ENCODE data around the gene ENOX1. TPM values are rescaled to one million over a fixed set of nuclear protein-coding genes. Genes with fewer than 3 reads are reported as not detected.

ENOX1 gene
- total RNA-seq, 1 donor from 2014 or later = 11.5 TPM

GRCh38 chr13:43518833-43519232 is 267.9 kb downstream of the ENOX1 start:
- Histone ChIP-seq H3K27ac (ENCODE audit: low read depth, low read length) (no peak overlapping the region), H3K4me1 (ENCODE audit: control insufficient read depth in 3 of 3, insufficient read depth in 3 of 3, low read length in 3 of 3) (peaks cover 5 to 16% (median 13%) of the 10 kb centered on the region in 3 donors), H3K9ac (ENCODE audit: low read depth in 1 of 3, low read length in 3 of 3) (no peak overlapping the region), H3K36me3 (ENCODE audit: control insufficient read depth in 3 of 3, insufficient read depth in 3 of 3, low read length in 3 of 3) (no peaks in the 10 kb centered on the region), H3K9me3 (ENCODE audit: control insufficient read depth in 3 of 3, low read length in 3 of 3) (no peaks in the 10 kb centered on the region), H3K4me3 (ENCODE audit: low read length in 3 of 3) (no peak overlapping the region), H3K27me3 (ENCODE audit: control insufficient read depth in 3 of 3, insufficient read depth in 3 of 3, low read length in 3 of 3) (no peaks in the 10 kb centered on the region)

GRCh38 chr13:43516401-43516833 is 270.4 kb downstream of the ENOX1 start:
- H3K4me3 ChIP-seq (ENCODE audit: low read length in 3 of 3) = no peak overlapping the region
- no peak overlapping the region for H3K27ac ChIP-seq (ENCODE audit: low read depth, low read length)
- no peak overlapping the region for H3K9ac ChIP-seq (ENCODE audit: low read depth in 1 of 3, low read length in 3 of 3)
- H3K36me3 ChIP-seq (ENCODE audit: control insufficient read depth in 3 of 3, insufficient read depth in 3 of 3, low read length in 3 of 3) = no peaks in the 10 kb centered on the region
- peaks cover 6 to 25% (median 13%) of the 10 kb centered on the region in 3 donors for H3K4me1 ChIP-seq (ENCODE audit: control insufficient read depth in 3 of 3, insufficient read depth in 3 of 3, low read length in 3 of 3)
- no peaks in the 10 kb centered on the region for H3K27me3 ChIP-seq (ENCODE audit: control insufficient read depth in 3 of 3, insufficient read depth in 3 of 3, low read length in 3 of 3)
- no peaks in the 10 kb centered on the region for H3K9me3 ChIP-seq (ENCODE audit: control insufficient read depth in 3 of 3, low read length in 3 of 3)

GRCh38 chr13:43515531-43515930 is 271.2 kb downstream of the ENOX1 start:
- H3K9ac ChIP-seq (ENCODE audit: low read depth in 1 of 3, low read length in 3 of 3) = no peak overlapping the region
- no peaks in the 10 kb centered on the region for H3K27me3 ChIP-seq (ENCODE audit: control insufficient read depth in 3 of 3, insufficient read depth in 3 of 3, low read length in 3 of 3)
- no peaks in the 10 kb centered on the region for H3K36me3 ChIP-seq (ENCODE audit: control insufficient read depth in 3 of 3, insufficient read depth in 3 of 3, low read length in 3 of 3)
- H3K4me3 ChIP-seq (ENCODE audit: low read length in 3 of 3) = no peak overlapping the region
- peaks cover 7 to 27% (median 13%) of the 10 kb centered on the region in 3 donors for H3K4me1 ChIP-seq (ENCODE audit: control insufficient read depth in 3 of 3, insufficient read depth in 3 of 3, low read length in 3 of 3)
- no peak overlapping the region for H3K27ac ChIP-seq (ENCODE audit: low read depth, low read length)
- H3K9me3 ChIP-seq (ENCODE audit: control insufficient read depth in 3 of 3, low read length in 3 of 3) = no peaks in the 10 kb centered on the region

GRCh38 chr13:43514311-43514710 is 272.5 kb downstream of the ENOX1 start:
- H3K4me3 ChIP-seq (ENCODE audit: low read length in 3 of 3) = no peak overlapping the region
- no peaks in the 10 kb centered on the region for H3K9me3 ChIP-seq (ENCODE audit: control insufficient read depth in 3 of 3, low read length in 3 of 3)
- H3K27ac ChIP-seq (ENCODE audit: low read depth, low read length) = no peak overlapping the region
- H3K27me3 ChIP-seq (ENCODE audit: control insufficient read depth in 3 of 3, insufficient read depth in 3 of 3, low read length in 3 of 3) = no peaks in the 10 kb centered on the region
- peaks cover 7 to 27% (median 13%) of the 10 kb centered on the region in 3 donors for H3K4me1 ChIP-seq (ENCODE audit: control insufficient read depth in 3 of 3, insufficient read depth in 3 of 3, low read length in 3 of 3)
- no peaks in the 10 kb centered on the region for H3K36me3 ChIP-seq (ENCODE audit: control insufficient read depth in 3 of 3, insufficient read depth in 3 of 3, low read length in 3 of 3)
- no peak overlapping the region for H3K9ac ChIP-seq (ENCODE audit: low read depth in 1 of 3, low read length in 3 of 3)

- Histone ChIP-seq H3K9me3 (ENCODE audit: control insufficient read depth in 3 of 3, low read length in 3 of 3) (no peaks in the 10 kb centered on the region), H3K27ac (ENCODE audit: low read depth, low read length) (no peak overlapping the region)
Measured at GRCh38 chr13:43512221-43512620, 274.6 kb downstream of the ENOX1 start.

GRCh38 chr13:43510956-43511901 is 275.5 kb downstream of the ENOX1 start:
- Histone ChIP-seq H3K4me1 (ENCODE audit: control insufficient read depth in 3 of 3, insufficient read depth in 3 of 3, low read length in 3 of 3) (peaks cover 5 to 20% (median 7%) of the 10 kb centered on the region in 3 donors), H3K9me3 (ENCODE audit: control insufficient read depth in 3 of 3, low read length in 3 of 3) (no peaks in the 10 kb centered on the region), H3K9ac (ENCODE audit: low read depth in 1 of 3, low read length in 3 of 3) (no peak overlapping the region), H3K27me3 (ENCODE audit: control insufficient read depth in 3 of 3, insufficient read depth in 3 of 3, low read length in 3 of 3) (no peaks in the 10 kb centered on the region), H3K27ac (ENCODE audit: low read depth, low read length) (peak overlapping the region; percentile 9), H3K36me3 (ENCODE audit: control insufficient read depth in 3 of 3, insufficient read depth in 3 of 3, low read length in 3 of 3) (no peaks in the 10 kb centered on the region), H3K4me3 (ENCODE audit: low read length in 3 of 3) (no peak overlapping the region)

More at GRCh38 chr13:43512221-43512620, 274.6 kb downstream of the ENOX1 start:
- Histone ChIP-seq H3K4me1 (ENCODE audit: control insufficient read depth in 3 of 3, insufficient read depth in 3 of 3, low read length in 3 of 3) (peaks cover 7 to 27% (median 13%) of the 10 kb centered on the region in 3 donors), H3K4me3 (ENCODE audit: low read length in 3 of 3) (no peak overlapping the region), H3K36me3 (ENCODE audit: control insufficient read depth in 3 of 3, insufficient read depth in 3 of 3, low read length in 3 of 3) (no peaks in the 10 kb centered on the region), H3K9ac (ENCODE audit: low read depth in 1 of 3, low read length in 3 of 3) (no peak overlapping the region), H3K27me3 (ENCODE audit: control insufficient read depth in 3 of 3, insufficient read depth in 3 of 3, low read length in 3 of 3) (no peaks in the 10 kb centered on the region)

GRCh38 chr13:43495732-43496131 is 291.0 kb downstream of the ENOX1 start:
- H3K27ac ChIP-seq (ENCODE audit: low read depth, low read length) = no peak overlapping the region
- no peaks in the 10 kb centered on the region for H3K27me3 ChIP-seq (ENCODE audit: control insufficient read depth in 3 of 3, insufficient read depth in 3 of 3, low read length in 3 of 3)
- H3K9ac ChIP-seq (ENCODE audit: low read depth in 1 of 3, low read length in 3 of 3) = no peak overlapping the region
- H3K36me3 ChIP-seq (ENCODE audit: control insufficient read depth in 3 of 3, insufficient read depth in 3 of 3, low read length in 3 of 3) = no peaks in the 10 kb centered on the region
- no peaks in the 10 kb centered on the region for H3K9me3 ChIP-seq (ENCODE audit: control insufficient read depth in 3 of 3, low read length in 3 of 3)
- no peak overlapping the region for H3K4me3 ChIP-seq (ENCODE audit: low read length in 3 of 3)
- no peaks in the 10 kb centered on the region for H3K4me1 ChIP-seq (ENCODE audit: control insufficient read depth in 3 of 3, insufficient read depth in 3 of 3, low read length in 3 of 3)

GRCh38 chr13:43494206-43494605 is 292.6 kb downstream of the ENOX1 start:
- Histone ChIP-seq H3K9me3 (ENCODE audit: control insufficient read depth in 3 of 3, low read length in 3 of 3) (no peaks in the 10 kb centered on the region), H3K27me3 (ENCODE audit: control insufficient read depth in 3 of 3, insufficient read depth in 3 of 3, low read length in 3 of 3) (no peaks in the 10 kb centered on the region), H3K36me3 (ENCODE audit: control insufficient read depth in 3 of 3, insufficient read depth in 3 of 3, low read length in 3 of 3) (no peaks in the 10 kb centered on the region), H3K27ac (ENCODE audit: low read depth, low read length) (no peak overlapping the region), H3K4me1 (ENCODE audit: control insufficient read depth in 3 of 3, insufficient read depth in 3 of 3, low read length in 3 of 3) (no peaks in the 10 kb centered on the region), H3K9ac (ENCODE audit: low read depth in 1 of 3, low read length in 3 of 3) (no peak overlapping the region), H3K4me3 (ENCODE audit: low read length in 3 of 3) (no peak overlapping the region)

- Histone ChIP-seq H3K9ac (ENCODE audit: low read depth in 1 of 3, low read length in 3 of 3) (no peak overlapping the region), H3K4me3 (ENCODE audit: low read length in 3 of 3) (no peak overlapping the region), H3K36me3 (ENCODE audit: control insufficient read depth in 3 of 3, insufficient read depth in 3 of 3, low read length in 3 of 3) (no peaks in the 10 kb centered on the region), H3K27me3 (ENCODE audit: control insufficient read depth in 3 of 3, insufficient read depth in 3 of 3, low read length in 3 of 3) (no peaks in the 10 kb centered on the region), H3K27ac (ENCODE audit: low read depth, low read length) (no peak overlapping the region), H3K4me1 (ENCODE audit: control insufficient read depth in 3 of 3, insufficient read depth in 3 of 3, low read length in 3 of 3) (no peaks in the 10 kb centered on the region), H3K9me3 (ENCODE audit: control insufficient read depth in 3 of 3, low read length in 3 of 3) (no peaks in the 10 kb centered on the region)
Measured at GRCh38 chr13:43493496-43494000, 293.2 kb downstream of the ENOX1 start.

- H3K36me3 ChIP-seq (ENCODE audit: control insufficient read depth in 3 of 3, insufficient read depth in 3 of 3, low read length in 3 of 3) = no peaks in the 10 kb centered on the region
- H3K4me3 ChIP-seq (ENCODE audit: low read length in 3 of 3) = no peak overlapping the region
- H3K27ac ChIP-seq (ENCODE audit: low read depth, low read length) = no peak overlapping the region
- no peaks in the 10 kb centered on the region for H3K4me1 ChIP-seq (ENCODE audit: control insufficient read depth in 3 of 3, insufficient read depth in 3 of 3, low read length in 3 of 3)
- no peaks in the 10 kb centered on the region for H3K27me3 ChIP-seq (ENCODE audit: control insufficient read depth in 3 of 3, insufficient read depth in 3 of 3, low read length in 3 of 3)
- no peak overlapping the region for H3K9ac ChIP-seq (ENCODE audit: low read depth in 1 of 3, low read length in 3 of 3)
- no peaks in the 10 kb centered on the region for H3K9me3 ChIP-seq (ENCODE audit: control insufficient read depth in 3 of 3, low read length in 3 of 3)
Measured at GRCh38 chr13:43492745-43493144, 294.0 kb downstream of the ENOX1 start.
